HG02840 (cell line): Measurements from ENCODE around the gene KBTBD8.

Experiments
- ATAC-seq: cut with Tn5 transposase; IDR thresholded peaks from one replicate; pipeline ENCODE4 v1.9.1; 2021; ENCODE audit warnings: mild to moderate bottlenecking, moderate library complexity, moderate number of reproducible peaks; ENCODE audit not compliant: unreplicated experiment, low FRiP score

KBTBD8 gene

GRCh38 chr3:67031986-67032385, 33.9 kb downstream of the KBTBD8 start:
- ATAC-seq: no peak

GRCh38 chr3:67033079-67033478, 35.0 kb downstream of the KBTBD8 start:
- ATAC-seq: no peak

- ATAC-seq: no peak
Observed at GRCh38 chr3:67034371-67034770, 36.3 kb downstream of the KBTBD8 start.

GRCh38 chr3:67037615-67038014, 39.5 kb downstream of the KBTBD8 start:
- ATAC-seq: no peak

- no peak for ATAC-seq
Observed at GRCh38 chr3:67044295-67044694, 46.2 kb downstream of the KBTBD8 start.

GRCh38 chr3:67044955-67045354, 46.8 kb downstream of the KBTBD8 start:
- no peak for ATAC-seq

GRCh38 chr3:67045711-67046465, 47.8 kb downstream of the KBTBD8 start:
- no peak for ATAC-seq

- no peak for ATAC-seq
Observed at GRCh38 chr3:67047051-67047450, 48.9 kb downstream of the KBTBD8 start.

- ATAC-seq: peak; percentile 95
Observed at GRCh38 chr3:67048067-67048714, 50.1 kb downstream of the KBTBD8 start.

- peak; percentile 57 for ATAC-seq
Observed at GRCh38 chr3:67048715-67049074, 50.6 kb downstream of the KBTBD8 start.

GRCh38 chr3:67059443-67059842, 61.3 kb downstream of the KBTBD8 start:
- ATAC-seq: no peak
